IPS-NIHi7 (cell line): ENCODE results near the gene TACR1.

Experiments used
- DNase-seq: peaks from one replicate; pipeline ENCODE4 v3.0.0; 2012; ENCODE audit warnings: mixed read lengths; ENCODE audit errors: extremely low spot score

The TACR1 gene

GRCh38 chr2:75053484-75054112 lies 145.7 kb downstream of the TACR1 start:
- DNase-seq, result peak; percentile 79

DNA sequence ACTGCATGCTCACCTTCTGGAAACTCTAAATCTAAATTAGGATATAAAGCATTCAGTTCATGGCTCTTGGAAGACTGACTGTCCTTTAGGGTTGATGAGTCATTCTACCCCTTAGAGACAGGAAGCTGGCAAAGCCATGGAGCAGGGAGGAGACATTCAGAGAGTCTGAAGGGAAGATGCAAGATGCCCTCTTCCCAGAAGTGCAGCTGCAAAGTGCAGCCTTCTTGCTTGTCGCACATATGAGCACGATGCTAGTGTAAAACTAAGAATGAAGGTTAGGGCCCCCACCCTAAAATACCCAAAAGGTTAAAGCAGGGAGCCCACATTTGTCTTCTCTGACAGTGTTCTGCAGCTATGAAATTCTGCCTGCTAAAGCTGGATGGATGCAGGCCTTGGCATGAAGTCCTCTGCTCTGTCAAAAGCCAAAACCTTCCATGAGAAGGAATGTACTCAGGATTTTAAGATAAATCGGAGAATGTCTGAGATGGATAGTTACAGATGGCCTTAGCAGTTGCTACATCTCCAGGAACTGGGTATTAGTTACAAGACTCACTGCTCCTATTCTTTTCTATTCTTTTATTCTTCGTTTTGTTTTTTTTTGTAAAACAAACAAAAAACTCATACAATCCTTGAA lies 151.2 kb downstream of the TACR1 start:
- no peak for DNase-seq

GRCh38 chr2:75047189-75047991 lies 151.9 kb downstream of the TACR1 start:
- DNase-seq, result no peak

DNA sequence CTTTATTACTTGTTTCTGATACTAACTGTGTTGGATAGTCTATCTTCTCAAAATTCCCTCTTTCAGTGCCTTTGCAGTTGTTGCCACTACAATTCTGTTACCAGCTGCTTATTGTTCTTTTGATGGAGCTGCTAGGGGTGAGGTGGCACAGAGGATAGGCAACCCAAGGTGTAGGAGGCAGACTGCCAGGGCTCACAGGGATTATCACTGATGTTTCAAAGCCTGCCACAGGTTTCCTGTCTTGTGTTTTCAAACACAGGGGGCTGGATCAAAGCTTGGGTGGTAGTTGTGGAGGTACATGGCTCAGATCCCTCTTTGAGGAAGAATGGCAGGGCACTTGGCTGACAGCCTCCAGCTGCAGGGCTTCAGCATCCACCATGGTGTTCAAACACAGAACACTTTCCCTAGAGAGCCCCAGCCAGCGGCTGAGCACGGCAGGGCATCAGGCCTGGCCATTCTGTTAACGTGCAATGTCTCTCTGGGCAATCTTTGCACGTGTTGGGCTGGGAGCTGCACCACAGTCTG lies 153.7 kb downstream of the TACR1 start:
- no peak for DNase-seq

DNA sequence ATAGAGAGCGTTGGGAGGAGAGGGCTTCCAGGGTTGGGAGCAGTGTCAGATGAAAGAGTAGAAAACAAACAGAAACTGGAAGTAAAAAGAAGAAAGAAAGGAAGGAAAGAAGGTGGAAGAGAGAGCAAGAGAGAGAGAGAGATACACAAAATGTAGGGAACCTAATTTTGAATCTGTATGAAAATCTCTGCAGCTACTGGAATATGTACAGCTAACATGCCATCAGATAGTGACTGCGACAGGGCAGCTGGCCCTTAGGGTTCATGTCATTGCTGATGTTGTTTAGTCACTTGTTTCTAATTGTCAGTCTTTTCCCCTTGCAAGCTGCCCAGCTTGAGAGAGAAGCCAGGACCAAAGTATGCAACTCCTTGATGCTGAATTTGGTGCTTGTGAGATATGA lies 155.0 kb downstream of the TACR1 start:
- DNase-seq, result no peak

DNA sequence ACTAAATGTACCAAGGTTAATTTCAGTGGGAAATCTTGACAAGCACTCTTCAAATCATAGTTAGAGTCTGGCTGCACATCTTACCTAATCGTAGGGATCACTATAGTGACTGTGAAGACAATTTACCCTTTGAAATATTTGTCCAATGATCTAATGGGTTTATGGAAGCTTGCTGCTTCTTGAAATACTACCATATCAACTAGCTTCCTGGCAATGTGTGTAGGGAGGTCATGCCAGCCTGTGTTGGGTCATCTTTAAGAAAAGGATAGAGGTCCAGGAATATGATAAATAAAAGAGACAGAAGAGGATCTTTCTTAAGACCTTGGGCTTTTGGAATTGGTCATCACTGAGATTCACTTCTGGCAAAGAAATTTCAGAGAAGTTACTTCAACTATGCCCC lies 156.5 kb downstream of the TACR1 start:
- DNase-seq, result no peak

- DNase-seq, result no peak
These were observed 157.4 kb downstream of the TACR1 start for GRCh38 chr2:75041731-75042600.

DNA sequence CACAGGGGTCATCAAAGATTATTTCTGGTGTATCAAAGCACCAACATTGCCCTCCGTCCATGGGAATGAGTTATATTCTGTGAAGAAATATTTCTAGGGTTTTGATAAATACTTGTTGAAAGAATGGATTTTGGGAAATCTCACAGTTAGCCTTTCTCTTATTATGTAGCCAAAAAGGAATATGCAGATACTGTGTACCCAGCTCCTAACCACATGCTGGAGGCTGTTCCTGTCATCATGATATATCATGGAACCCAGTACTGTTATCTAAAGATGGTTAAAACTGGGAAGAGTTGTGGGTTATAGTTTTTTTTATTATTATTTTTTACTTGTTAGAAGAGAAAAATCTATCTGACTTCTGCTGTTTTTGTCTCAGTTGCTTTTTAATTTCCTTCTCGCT lies 158.1 kb downstream of the TACR1 start:
- DNase-seq, result no peak

GRCh38 chr2:75035444-75036353 lies 163.6 kb downstream of the TACR1 start:
- DNase-seq, result no peak

DNA sequence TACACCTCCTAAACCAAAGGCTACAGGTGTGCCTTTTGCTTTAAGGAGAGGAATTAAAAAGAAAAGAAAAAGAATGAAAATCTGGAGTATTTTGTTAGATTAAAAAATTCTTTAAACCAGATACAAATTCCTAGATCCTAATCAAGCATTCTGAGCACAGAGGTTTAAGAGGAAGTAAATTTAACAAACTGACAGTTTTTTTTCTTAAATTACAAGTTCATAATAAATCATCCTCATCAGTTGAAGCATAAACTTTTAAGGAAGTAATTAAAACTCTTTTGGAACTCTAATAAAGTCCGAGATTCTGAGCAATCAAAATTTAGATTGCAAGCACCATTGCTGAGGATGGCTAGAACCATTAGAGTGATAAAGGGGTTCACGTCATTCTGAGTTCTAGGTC lies 165.8 kb downstream of the TACR1 start:
- no peak for DNase-seq

GRCh38 chr2:75031906-75032803 lies 167.2 kb downstream of the TACR1 start:
- no peak for DNase-seq

GRCh38 chr2:75031171-75031570 lies 168.1 kb downstream of the TACR1 start:
- no peak for DNase-seq

- no peak for DNase-seq
These were observed 168.9 kb downstream of the TACR1 start for GRCh38 chr2:75030218-75031009.

DNA sequence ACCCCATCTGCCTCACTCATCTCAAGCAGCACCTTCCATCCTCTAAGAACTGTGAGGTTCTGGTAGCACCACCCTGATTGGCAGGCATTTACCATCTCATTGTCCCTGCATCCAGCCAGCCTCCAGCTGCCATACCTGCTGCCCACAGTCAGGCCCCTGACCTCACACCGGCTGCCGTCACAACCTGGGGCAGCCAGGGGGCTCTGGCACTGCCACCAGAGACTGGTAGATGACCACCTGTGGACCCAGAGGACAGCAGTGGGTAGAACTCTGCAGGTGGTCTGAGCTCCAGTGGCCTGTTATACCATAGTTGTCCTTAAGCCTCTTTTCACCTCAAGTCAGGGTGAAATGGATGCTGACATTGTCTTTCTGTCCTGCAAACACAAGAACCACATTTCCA lies 171.4 kb downstream of the TACR1 start:
- DNase-seq, result no peak

DNA sequence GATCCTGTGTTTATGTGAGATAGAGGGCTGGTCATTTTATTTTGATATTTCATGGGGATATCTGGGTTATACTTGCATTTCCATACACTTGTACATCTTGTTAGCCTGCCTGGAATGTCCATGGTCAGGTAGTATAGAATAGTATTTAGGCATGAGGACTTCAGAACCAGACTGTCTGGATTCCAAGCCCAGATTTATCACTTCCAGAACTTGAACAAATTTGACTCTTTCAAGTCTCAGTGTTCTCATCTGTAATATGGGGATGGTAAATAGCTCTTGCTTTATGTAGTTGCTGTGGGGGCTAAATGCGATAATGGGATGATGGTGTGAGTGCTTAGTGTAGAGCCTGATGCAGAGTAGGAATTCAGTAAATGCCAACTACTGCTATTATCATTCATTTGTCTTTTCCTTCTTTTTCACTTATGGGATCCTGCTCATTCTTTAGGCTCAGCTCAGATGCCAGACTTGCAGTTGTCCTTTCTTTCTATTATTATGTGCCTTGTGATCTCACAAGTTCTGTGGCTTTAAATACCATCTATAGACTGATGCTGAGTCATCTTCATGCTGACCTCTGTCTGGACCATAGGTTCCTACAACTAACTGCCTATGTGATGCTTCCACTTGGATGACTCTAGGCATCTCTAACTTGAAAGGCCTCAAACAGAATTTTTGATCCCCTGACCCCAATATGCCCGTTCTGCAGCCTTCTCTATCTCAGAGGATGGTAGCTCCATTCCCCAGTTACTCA lies 173.5 kb downstream of the TACR1 start:
- no peak for DNase-seq

DNA sequence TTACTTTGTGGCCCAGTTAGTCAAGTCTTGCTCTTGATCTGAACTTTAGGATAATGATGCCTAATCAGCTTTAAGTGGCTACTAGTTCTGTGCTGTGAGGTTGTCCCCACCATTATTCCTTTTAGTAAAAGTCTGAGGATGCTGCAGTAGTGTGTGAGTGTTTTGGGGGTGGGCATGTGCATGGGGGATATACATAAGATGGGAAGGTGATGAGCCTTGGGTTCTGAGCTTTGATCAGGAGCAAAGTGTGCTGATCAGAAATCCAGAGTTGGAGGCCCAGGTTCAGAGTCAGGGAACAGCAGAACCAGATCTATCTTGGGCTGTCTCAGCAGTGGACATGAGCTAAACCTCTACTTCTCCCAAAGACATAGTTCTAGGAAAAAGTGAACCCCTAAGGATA lies 174.1 kb downstream of the TACR1 start:
- no peak for DNase-seq

- DNase-seq, result no peak
These were observed 175.5 kb downstream of the TACR1 start for GRCh38 chr2:75023666-75024455.
